ENCODE measurements around the gene WDFY1. TPM values are rescaled to one million over a fixed set of nuclear protein-coding genes. Genes with fewer than 3 reads are reported as not detected.
A peak's percentile ranks its signal among the peaks of the same experiment; 100 is the strongest.

The WDFY1 gene
- total RNA-seq, 1 donor from 2014 or later, result 177 TPM

DNA sequence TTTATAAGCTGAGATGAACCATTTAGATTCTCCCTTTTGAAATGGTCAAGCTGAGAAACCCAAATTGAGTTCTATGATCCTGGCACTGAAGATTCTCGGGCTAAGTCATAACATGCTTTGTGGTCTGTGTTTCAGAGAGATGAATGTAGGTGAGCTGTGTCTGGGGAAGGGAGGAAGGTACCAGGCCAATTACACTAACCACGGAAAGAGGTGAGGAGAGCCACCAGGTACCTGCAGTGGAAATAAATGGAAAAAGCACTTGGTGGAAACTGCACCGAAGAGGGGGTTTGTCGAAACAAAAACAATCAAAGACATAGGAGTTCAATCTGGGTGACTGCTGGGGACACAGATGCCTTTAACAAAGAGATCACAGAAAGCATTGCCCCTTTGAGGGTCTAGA, 11.2 kb upstream of the WDFY1 start:
- no peak overlapping the region for H3K4me3 ChIP-seq
- H3K27ac ChIP-seq, result no peak overlapping the region
- DNase-seq (ENCODE audit: low spot score), result no peak
- H3K4me1 Mint-ChIP-seq, result peaks cover 56% of the 10 kb centered on the region
- peaks cover 46% of the 10 kb centered on the region for H3F3A ChIP-seq (ENCODE audit: low read depth)
- no peaks in the 10 kb centered on the region for H3K9me3 Mint-ChIP-seq
- peaks cover 34% of the 10 kb centered on the region for H4K20me1 ChIP-seq (ENCODE audit: low read depth)
- peak overlapping the region; percentile 59 for H3K4me2 ChIP-seq
- no peaks in the 10 kb centered on the region for H3K36me3 ChIP-seq
- H3K79me2 ChIP-seq (ENCODE audit: low read depth), result peaks cover 40% of the 10 kb centered on the region
- no peaks in the 10 kb centered on the region for H3K27me3 ChIP-seq
- TF ChIP-seq EZH2 (IDR thresholded peaks at IDR 0.05) (no peak), EZH2phosphoT487 (IDR thresholded peaks at IDR 0.05) (no peak)
- TF ChIP-seq, protein P1, sequence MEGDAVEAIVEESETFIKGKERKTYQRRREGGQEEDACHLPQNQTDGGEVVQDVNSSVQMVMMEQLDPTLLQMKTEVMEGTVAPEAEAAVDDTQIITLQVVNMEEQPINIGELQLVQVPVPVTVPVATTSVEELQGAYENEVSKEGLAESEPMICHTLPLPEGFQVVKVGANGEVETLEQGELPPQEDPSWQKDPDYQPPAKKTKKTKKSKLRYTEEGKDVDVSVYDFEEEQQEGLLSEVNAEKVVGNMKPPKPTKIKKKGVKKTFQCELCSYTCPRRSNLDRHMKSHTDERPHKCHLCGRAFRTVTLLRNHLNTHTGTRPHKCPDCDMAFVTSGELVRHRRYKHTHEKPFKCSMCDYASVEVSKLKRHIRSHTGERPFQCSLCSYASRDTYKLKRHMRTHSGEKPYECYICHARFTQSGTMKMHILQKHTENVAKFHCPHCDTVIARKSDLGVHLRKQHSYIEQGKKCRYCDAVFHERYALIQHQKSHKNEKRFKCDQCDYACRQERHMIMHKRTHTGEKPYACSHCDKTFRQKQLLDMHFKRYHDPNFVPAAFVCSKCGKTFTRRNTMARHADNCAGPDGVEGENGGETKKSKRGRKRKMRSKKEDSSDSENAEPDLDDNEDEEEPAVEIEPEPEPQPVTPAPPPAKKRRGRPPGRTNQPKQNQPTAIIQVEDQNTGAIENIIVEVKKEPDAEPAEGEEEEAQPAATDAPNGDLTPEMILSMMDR (IDR thresholded peaks at IDR 0.05), result no peak
- no peak overlapping the region for H2AFZ ChIP-seq (replicated peaks)
- H3K9ac ChIP-seq, result no peak overlapping the region
- no peaks in the 10 kb centered on the region for H3K9me3 ChIP-seq (ENCODE audit: low read depth)
- H3K4me1 ChIP-seq, result peaks cover 75% of the 10 kb centered on the region
- H3K27ac Mint-ChIP-seq, result peak overlapping the region; percentile 2
- peaks cover 6% of the 10 kb centered on the region for H3K27me3 Mint-ChIP-seq (ENCODE audit: insufficient read depth, low read depth)
- H3K4me3 Mint-ChIP-seq, result peak overlapping the region; percentile 95
- peaks cover 10% of the 10 kb centered on the region for H3K36me3 Mint-ChIP-seq

DNA sequence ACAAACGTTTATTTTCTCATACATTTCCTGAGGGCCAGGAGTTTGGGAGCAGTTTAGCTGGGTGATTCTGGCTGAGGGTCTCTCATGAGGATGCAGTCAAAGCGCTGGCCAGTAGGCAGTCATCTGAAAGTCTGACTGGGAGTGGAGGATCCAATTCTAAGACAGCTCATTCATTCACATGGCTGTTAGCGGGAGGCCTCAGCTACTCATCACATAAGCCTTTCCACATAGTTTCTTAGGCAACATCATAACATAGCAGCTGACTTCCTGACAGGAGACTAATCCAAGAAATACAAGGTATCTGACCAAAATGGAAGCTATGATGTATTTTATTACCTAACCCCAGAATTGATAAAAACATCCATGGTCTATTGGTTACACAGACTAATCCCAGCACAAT, 9.3 kb upstream of the WDFY1 start:
- Mint-ChIP-seq H3K36me3 (no peaks in the 10 kb centered on the region), H3K4me3 (no peak overlapping the region), H3K27me3 (ENCODE audit: insufficient read depth, low read depth) (peaks cover 6% of the 10 kb centered on the region), H3K9me3 (no peaks in the 10 kb centered on the region), H3K27ac (no peak overlapping the region), H3K4me1 (peaks cover 44% of the 10 kb centered on the region)
- H3K27ac ChIP-seq, result peak overlapping the region; percentile 52
- H3K4me3 ChIP-seq, result no peak overlapping the region
- H3K4me2 ChIP-seq, result no peak overlapping the region
- peak; percentile 38 for DNase-seq (ENCODE audit: low spot score)
- no peaks in the 10 kb centered on the region for H3K27me3 ChIP-seq
- H3K4me1 ChIP-seq, result peaks cover 67% of the 10 kb centered on the region
- H2AFZ ChIP-seq (replicated peaks), result peak overlapping the region; percentile 40
- peaks cover 21% of the 10 kb centered on the region for H3K79me2 ChIP-seq (ENCODE audit: low read depth)
- TF ChIP-seq EZH2 (IDR thresholded peaks at IDR 0.05), result no peak
- TF ChIP-seq, protein P1 (IDR thresholded peaks at IDR 0.05), result no peak
- TF ChIP-seq EZH2phosphoT487 (IDR thresholded peaks at IDR 0.05), result no peak
- no peaks in the 10 kb centered on the region for H3K36me3 ChIP-seq
- peaks cover 58% of the 10 kb centered on the region for H3F3A ChIP-seq (ENCODE audit: low read depth)
- no peaks in the 10 kb centered on the region for H3K9me3 ChIP-seq (ENCODE audit: low read depth)
- peaks cover 15% of the 10 kb centered on the region for H4K20me1 ChIP-seq (ENCODE audit: low read depth)
- no peak overlapping the region for H3K9ac ChIP-seq

DNA sequence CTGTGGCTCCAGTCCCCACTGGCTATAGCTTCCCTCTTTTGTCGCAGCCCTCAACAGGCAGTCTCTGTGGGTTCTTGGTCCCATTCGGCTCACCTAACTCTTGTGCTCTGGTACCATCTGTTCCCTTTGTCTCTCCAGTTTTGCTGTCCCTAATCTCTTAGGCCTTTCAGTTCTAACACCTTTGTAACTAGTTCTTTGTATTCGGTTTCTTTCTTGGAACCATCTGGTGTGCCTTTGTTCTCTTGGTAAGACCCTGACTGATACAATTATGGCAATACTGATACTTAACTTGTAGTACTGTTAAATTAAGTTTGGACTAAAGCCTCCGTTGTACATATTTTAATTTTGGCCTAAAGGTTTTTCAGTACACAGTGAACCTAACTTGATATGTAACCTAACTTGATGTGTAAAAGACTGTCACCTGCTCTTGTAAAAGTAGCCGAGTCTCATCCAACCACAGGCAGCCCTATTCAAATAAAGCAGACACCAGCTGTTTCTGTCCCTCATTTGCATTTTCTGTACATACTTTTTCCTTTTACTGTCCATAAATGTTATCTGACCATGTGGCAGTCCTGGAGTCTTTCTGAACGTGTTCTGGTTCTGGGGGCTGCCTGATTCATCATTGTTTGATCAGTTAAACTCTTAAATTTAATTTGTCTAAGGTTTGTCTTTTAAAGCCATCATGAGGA, 7.3 kb upstream of the WDFY1 start:
- H3K4me1 Mint-ChIP-seq, result peaks cover 34% of the 10 kb centered on the region
- H3K9ac ChIP-seq, result no peak overlapping the region
- no peaks in the 10 kb centered on the region for H3K36me3 Mint-ChIP-seq
- no peaks in the 10 kb centered on the region for H4K20me1 ChIP-seq (ENCODE audit: low read depth)
- peak overlapping the region; percentile 99 for H3K27ac ChIP-seq
- peaks cover 2% of the 10 kb centered on the region for H3K79me2 ChIP-seq (ENCODE audit: low read depth)
- peaks cover 65% of the 10 kb centered on the region for H3K4me1 ChIP-seq
- no peak overlapping the region for H2AFZ ChIP-seq (replicated peaks)
- TF ChIP-seq, protein P1 (IDR thresholded peaks at IDR 0.05), result no peak
- TF ChIP-seq EZH2 (IDR thresholded peaks at IDR 0.05), result no peak
- peak; percentile 67 for TF ChIP-seq EZH2phosphoT487 (IDR thresholded peaks at IDR 0.05)
- peak overlapping the region; percentile 4 for H3K27ac Mint-ChIP-seq
- no peaks in the 10 kb centered on the region for H3K9me3 ChIP-seq (ENCODE audit: low read depth)
- no peak overlapping the region for H3K4me3 Mint-ChIP-seq
- H3K4me2 ChIP-seq, result peak overlapping the region; percentile 73
- H3F3A ChIP-seq (ENCODE audit: low read depth), result peaks cover 68% of the 10 kb centered on the region
- H3K27me3 ChIP-seq, result no peaks in the 10 kb centered on the region
- H3K36me3 ChIP-seq, result no peaks in the 10 kb centered on the region
- peak; percentile 89 for DNase-seq (ENCODE audit: low spot score)
- no peaks in the 10 kb centered on the region for H3K9me3 Mint-ChIP-seq
- peak overlapping the region; percentile 15 for H3K4me3 ChIP-seq
- H3K27me3 Mint-ChIP-seq (ENCODE audit: insufficient read depth, low read depth), result peaks cover 6% of the 10 kb centered on the region
